Heart left ventricle (tissue), 13 donors: ENCODE results near the gene AZIN2.

ENCODE experiments used
- POLR2A ChIP-seq, 2 donors: fragments of 450-650 bp; IDR thresholded peaks; one replicate each; pipeline ENCODE4 v1.6.1; 2017; ENCODE audit warnings: antibody characterized with exemption in 2 of 2, mild to moderate bottlenecking in 2 of 2, moderate library complexity in 2 of 2
- TF ChIP-seq, protein P1 (sequence below), 12 donors: fragments of 200-600 bp; sonication (generic) in 4 of 12; IDR thresholded peaks; one replicate each; pipeline versions ENCODE4 v1.5.0 to v1.8.0; 2018 to 2022; ENCODE audit warnings: antibody characterized with exemption in 12 of 12, mild to moderate bottlenecking in 5 of 12
- donor health status: ischemic (EF 13 %, LVEDD 7.1; RV severe dilation, severe dysfunction).
- donor health status: DM: no; HTN: yes; CAD: no.
- donor health status: DM: no; HTN: no; CAD: no.
- donor health status: ischemic (EF 25% LVEDD 6.9; RV normal size, moderate dysfunction).
- donor health status: ischemic (EF 25% LVEDD 5.7; RV mildly dilated, moderate dysfunction).
- donor health status: ischemic (EF 35%, LVEDD 5.7; RV mildly dilated, moderate dysfunction).
- donor health status: nonischemic (EF 11% LVEDD 7.7; RV severe dilation, severe dysfunction).
- donor health status: DM: yes; HTN: yes; CAD: no.
- donor health status: PGD.
- donor health status: ischemic (EF 29% LVEDD 5.4; RV normal size, mild dysfunction).
- donor health status: nonischemic (EF 23%, LVEDD 6.1; RV moderate dilation, normal function).

DNA sequence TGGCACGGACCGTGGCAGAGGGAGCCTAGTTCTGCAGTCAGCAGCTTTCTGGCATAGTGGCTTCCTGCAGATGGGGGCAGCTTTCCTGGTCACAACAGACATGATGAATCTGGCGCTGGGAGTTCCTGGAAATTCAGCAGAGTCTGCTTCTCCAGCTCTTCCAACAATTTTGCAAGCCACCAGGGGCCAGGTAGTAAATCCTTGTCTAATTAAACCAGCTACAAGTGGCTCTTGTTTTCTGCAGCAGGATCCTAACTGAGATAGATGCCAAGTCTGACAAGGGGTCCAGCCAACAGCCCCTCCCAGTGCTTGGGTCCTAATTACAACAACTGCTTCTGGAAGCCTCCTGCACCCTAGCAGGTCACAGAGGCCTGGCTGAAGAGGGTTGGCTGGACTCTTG, 65.0 kb downstream of the AZIN2 start:
- TF ChIP-seq, protein P1, sequence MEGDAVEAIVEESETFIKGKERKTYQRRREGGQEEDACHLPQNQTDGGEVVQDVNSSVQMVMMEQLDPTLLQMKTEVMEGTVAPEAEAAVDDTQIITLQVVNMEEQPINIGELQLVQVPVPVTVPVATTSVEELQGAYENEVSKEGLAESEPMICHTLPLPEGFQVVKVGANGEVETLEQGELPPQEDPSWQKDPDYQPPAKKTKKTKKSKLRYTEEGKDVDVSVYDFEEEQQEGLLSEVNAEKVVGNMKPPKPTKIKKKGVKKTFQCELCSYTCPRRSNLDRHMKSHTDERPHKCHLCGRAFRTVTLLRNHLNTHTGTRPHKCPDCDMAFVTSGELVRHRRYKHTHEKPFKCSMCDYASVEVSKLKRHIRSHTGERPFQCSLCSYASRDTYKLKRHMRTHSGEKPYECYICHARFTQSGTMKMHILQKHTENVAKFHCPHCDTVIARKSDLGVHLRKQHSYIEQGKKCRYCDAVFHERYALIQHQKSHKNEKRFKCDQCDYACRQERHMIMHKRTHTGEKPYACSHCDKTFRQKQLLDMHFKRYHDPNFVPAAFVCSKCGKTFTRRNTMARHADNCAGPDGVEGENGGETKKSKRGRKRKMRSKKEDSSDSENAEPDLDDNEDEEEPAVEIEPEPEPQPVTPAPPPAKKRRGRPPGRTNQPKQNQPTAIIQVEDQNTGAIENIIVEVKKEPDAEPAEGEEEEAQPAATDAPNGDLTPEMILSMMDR (IDR thresholded peaks at IDR 0.05): no peak
- no peak for TF ChIP-seq POLR2A (IDR thresholded peaks at IDR 0.05)
